GM18870 (cell line): ENCODE data around the gene PMEPA1.
"Not testable (repeated sequence)": the region's sequence is repeated elsewhere in the genome, so short reads cannot be mapped to it uniquely, and the experiment has no call there.

Source experiments
- ATAC-seq: cut with Tn5 transposase; IDR thresholded peaks from one replicate; pipeline ENCODE4 v1.9.1; 2021; ENCODE audit warnings: moderate library complexity; ENCODE audit not compliant: unreplicated experiment

Gene PMEPA1

DNA sequence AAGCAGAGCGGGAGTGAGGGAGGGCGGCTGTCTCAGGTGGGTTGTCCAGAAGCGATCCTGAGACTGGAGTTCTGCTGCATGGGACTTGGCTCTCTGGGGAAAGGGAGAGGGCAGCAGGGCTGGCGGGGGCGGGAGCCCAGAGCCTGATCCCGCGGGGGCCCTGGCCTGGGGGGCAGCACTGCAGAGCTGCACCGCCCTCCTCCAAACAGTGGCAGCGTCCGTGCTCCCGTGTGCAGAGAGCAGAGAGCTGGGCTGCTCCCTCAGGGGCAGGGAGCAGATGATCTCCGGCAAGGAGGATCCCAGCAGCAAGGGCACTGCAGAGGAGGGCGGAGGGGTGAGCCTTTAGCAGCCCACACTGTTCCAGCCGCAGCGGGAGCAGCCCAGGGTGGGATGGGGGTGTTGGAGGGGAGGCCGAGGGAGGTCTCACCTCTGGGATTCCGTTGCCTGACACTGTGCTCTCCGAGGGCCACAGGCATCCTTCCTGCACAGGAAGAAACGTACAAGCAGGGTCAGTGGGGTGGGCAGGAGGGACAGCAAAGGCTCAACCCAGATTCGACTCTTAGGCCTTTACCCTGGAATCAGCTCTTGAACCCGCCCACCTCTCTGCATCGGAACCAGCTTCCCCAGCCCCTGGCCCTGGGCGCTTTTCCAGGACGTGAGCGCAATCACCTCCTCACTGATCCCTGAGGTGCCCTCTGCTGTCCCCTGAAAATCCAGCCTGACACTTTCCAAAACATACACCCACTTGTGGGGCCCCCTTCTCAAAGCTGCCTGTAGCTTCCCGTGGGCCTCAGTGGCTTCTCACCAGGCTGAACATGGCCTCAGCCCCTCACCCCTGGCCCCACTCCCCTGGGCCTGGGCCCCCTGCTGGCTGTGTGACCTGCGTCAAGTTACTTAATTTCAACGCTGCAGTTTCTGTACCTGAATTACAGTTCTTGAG, 56.9 kb downstream of the PMEPA1 start:
- no peak for ATAC-seq

DNA sequence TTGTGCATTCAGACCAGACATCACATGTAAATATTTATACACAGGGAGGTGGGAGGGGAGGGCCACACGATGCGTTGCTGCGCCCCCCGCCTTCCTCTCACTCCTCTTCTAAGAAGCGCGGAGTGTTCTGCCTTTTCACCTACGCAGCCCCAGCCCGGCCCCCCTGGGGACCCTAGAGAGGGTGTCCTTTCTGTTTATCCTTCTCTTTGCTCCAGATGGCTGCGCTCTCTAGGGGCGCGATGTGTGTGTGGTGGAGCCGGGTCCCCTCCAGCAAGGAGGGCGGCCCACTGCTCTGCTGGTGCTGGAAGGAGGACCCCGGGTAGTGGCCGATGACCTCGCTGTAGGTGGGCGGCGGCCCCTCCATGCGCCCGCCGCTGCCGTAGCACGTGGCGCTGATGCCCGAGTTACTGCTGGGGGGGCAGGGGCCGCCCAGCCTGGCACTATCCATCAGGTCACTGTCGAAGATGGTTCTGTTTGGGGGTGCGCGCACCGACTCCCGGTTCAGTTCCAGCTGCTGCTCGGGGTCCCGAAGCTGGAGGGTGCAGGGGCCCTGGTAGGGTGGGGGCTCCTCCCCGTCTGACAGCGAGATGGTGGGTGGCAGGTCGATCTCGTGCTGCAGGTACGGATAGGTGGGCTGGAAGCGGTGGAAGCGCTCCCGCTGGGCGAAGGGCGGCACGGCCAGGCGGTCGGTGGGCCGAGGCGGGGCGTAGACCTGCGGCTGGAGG, 57.8 kb downstream of the PMEPA1 start:
- ATAC-seq = no peak

DNA sequence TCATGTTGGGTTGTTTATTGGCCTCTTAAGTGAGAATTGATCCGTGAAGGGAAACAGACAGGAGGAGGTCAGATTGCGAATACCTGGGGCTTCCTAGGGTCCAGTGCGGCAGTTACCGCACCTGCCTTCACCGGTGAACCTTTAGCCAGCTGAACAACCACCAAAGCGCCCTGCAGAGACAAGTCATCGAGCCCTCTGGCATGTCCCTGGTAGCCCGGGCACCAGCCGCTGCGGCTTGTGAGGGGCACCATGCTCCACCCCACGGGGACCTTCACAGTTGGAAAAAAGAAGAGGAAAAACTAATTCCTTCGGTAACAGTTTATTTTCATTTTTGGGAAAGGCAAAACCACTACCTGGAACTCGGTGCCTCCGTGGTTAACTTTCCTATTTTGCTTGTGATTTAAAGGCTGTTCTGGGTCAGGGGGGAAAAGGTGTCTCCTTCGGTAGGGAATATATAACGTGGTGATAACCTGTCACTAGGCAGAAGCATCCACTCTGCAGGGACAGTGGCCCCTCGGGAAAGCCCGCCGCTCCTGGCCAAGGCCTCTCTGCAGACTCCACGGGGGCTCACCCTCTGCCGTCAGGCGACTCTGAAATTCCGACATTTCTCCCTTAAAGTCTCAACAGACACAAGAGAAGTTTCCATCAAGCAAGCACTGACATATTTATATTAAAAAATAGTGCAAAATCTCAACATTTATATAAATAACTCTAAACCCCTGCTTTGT, 58.9 kb downstream of the PMEPA1 start:
- ATAC-seq = no peak

DNA sequence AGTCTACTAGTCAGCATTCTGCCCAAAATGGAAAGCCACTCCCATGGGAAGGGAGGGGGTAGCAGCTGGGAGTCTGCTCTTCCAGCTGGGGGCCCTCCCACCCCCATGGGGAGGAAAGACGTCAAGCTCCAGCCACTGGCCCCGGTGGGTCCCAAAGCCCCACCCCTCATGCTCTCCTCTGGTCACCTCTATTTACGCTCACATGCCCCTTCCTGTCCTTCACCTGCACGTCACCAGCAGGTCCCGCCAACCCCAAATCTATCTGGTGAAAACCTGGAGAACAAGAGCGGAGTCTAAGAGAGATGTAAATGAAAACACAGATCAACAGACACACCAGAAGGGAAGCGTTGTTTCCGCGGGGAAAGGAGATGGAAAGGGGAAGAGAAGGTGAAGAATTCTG, 59.5 kb downstream of the PMEPA1 start:
- no peak for ATAC-seq

DNA sequence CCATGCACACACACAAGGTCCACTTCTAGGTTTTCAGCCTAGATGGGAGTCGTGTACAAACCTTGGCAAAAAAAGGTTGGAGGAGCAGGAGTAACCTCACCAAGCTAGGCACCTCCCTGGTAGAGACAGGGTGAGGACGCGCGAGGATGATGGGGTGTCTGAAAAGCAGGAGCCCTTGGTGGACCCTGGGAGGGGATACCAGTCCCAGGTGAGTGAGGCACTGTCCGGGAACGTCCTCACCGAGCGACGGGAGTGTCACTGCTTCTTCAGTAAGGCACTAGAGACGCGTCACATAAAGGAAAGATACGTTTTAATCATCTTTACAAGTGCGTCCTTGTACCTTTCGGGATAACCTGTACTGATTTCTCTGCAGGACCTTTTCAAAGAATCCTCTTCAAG, 60.2 kb downstream of the PMEPA1 start:
- no peak for ATAC-seq

DNA sequence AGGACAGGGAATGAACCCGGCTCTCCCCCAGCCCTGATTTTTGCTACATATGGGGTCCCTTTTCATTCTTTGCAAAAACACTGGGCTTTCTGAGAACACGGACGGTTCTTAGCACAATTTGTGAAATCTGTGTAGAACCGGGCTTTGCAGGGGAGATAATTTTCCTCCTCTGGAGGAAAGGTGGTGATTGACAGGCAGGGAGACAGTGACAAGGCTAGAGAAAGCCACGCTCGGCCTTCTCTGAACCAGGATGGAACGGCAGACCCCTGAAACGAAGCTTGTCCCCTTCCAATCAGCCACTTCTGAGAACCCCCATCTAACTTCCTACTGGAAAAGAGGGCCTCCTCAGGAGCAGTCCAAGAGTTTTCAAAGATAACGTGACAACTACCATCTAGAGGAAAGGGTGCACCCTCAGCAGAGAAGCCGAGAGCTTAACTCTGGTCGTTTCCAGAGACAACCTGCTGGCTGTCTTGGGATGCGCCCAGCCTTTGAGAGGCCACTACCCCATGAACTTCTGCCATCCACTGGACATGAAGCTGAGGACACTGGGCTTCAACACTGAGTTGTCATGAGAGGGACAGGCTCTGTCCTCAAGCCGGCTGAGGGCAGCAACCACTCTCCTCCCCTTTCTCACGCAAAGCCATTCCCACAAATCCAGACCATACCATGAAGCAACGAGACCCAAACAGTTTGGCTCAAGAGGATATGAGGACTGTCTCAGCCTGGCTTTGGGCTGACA, 60.8 kb downstream of the PMEPA1 start:
- ATAC-seq = no peak

DNA sequence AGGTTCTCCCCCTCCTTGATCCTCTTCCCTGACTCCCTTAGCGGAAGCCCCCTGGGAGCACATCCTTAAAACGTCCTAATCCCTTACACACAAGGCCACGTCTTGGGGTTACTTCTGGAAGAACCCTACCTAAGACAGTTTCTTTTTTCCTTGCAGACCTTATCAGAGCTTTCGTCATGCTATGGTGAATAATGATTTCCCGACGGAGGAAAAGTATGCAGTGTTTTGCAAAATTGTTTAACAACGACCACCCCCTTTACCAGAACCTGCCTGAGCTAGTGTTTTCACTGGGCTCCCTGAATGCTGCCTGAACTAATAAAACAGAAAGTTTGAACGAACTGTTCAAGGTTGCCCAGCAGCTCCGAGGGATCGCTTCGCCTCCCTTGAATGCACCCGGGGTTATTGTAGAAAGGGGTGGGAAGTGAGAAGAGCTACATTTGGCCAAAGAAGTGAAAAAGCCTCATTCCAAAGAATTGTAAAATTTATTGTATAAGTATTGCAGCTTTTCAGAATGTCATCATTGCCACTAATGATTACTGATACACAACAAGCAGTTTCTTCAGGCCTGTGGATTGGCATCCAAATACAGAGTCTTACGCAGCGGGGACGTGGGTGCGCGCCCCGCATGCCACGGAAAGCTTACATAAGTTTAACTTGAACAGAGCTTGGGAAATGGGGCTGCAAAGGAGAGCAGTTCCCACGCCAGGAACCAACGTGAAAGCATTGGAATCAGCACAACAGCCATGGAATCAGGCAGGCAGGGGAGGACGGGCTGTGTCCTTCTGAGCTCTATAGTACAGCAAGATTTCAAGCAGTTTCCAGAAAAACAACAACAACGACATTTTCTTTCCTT, 61.7 kb downstream of the PMEPA1 start:
- ATAC-seq = no peak

DNA sequence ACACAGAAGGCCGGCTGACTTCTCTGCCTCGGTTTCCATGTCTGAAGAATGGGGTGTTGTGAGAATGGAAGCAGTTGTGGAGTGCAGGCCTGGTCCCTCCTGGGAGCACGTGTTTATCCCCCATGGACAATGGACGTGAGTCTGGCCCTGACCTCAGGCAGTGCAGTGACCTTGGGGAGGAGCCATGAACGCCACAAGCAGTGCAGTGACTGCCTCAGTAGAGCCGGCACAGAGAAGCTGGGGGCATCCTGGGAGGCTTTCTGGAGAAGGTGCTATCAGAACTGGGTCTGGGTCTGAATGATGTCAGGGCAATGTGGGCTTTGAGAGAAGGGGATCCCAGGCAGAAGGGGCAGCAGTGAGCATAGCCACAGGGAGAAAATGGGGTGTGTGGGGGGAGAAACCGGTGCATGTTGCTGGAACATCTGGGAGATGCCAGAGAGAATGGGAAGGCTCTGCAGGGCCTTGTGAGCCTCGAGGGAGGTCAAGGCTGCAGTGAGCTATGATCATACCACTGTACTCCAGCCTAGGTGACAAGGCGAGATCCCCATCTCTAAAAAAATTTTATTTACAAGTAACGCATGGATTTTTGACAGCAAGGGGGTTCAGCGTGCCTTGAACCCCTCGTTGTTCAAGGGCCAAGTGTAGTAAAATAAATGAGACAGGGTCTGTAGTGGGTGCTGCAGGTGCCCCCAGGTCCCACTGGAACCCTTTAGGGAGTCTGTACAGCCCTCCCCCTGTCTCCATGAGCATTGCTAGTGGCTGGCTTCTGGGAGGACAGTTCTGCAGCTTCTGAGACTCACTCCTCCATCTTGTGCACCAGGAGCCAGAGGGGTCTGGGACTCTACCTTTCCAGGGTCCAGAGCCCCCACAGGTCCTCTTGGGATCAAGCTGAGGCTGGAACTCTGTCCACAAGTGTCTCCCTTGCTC, 62.5 kb downstream of the PMEPA1 start:
- no peak for ATAC-seq

DNA sequence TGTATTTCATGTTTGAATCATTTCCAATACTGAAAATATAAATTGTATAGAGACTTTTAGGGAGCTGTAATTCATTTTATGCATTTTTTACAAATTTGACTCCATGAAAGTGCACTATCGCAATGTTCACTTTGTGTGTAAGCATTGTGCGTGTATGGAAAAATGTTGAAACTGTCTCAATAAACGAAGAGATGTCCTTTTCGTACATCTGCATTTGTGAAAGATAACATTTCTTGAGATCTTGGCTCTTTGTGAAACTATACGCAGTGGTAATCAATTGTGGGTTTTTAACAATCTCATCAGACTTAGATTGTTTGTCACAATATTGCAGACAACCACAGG, 70.9 kb downstream of the PMEPA1 start:
- no peak for ATAC-seq

DNA sequence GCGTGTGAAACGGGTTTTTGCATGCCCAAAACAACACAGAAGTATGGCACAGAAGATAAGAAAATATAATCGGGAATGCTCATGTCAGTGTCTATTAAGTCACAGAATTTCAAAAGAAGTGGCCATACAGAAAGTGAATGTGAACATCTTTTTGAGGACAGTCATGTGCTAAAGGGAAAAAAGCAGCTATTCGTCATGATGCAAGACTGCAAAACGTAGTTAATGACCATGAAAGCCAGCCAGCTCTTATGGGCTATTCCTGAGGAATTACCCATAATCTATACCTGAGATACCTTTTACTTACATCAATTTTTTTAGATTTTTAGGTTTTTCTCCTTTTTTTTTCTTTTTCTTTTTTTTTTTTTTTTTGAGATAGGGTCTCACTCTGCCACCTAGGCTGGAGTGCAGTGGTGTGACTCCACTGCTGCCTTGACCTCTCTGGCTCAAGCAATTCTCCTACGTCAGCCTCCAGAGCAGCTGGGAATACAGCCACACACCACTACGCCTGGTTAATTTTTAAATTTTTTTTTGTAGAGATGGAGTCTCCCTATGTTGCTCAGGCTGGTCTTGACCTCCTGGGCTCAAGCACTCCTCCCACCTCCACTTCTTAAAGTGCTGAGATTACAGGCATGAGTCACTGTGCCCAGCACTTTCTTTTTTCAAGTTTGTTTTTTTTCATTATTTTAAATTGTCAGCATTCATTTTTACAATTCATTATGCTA, 71.5 kb downstream of the PMEPA1 start:
- ATAC-seq = no peak

DNA sequence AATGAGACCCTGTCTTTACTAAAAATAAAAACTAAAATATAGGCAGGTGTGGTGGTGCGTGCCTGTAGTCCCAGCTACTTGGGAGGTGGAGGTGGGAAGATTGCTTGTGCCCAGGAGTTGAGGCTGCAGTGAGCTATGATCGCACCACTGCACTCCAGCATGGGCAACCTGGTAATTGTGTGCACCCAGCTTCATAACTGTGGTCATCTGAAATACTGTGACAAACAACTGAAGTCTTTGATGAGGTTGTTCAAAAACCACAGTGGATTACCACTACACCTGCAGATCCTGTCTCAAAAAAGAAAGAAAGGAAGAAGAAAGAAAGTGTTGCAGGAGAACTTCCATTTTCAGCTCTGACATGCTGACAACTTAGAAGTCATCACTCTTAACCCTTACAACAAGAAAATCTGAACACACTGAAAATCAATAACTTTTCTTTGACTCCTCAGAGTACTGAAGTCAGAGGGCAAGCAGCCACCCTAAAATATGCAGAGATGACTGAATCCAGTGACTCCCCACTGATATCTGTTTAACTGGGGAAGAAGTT, 75.8 kb downstream of the PMEPA1 start:
- no peak for ATAC-seq

DNA sequence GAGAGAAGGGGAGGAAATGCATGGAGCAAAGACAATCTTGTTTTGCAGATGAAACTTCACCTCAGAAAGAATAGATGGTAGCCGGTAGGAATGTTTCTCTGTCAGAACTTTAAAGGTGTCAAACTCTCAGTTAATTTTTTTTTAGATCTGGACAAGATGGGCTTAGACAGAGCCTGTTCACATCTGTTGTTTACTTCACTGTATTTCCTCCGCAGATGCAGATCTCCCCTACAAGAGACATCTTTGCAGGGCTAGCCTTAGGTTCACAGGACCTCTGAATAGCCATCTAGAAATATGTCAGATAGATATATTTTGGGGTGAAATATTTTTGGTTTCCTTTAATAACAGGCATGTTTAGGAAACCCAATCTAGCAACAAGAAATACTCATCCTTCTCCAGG, 77.5 kb downstream of the PMEPA1 start:
- ATAC-seq = no peak

DNA sequence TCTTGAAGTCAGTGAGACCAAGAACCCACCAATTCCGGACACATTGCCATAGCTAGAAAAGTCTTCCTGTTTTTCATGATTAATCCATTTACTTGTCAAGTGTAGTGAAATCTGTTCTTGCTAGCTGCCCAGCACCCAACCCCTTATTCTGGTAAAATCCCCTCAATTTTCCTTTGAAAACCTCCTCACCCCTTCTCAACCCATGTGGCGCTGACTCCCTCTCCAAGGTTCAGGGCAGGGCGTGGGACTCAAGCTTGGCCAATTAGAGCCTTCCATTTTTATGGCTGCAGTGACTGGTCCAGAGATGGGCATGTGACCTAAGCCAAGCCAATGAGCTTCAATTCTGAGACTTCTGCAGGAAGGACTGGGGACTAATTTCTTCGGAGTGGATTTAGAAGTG, 79.8 kb downstream of the PMEPA1 start:
- ATAC-seq = no peak

DNA sequence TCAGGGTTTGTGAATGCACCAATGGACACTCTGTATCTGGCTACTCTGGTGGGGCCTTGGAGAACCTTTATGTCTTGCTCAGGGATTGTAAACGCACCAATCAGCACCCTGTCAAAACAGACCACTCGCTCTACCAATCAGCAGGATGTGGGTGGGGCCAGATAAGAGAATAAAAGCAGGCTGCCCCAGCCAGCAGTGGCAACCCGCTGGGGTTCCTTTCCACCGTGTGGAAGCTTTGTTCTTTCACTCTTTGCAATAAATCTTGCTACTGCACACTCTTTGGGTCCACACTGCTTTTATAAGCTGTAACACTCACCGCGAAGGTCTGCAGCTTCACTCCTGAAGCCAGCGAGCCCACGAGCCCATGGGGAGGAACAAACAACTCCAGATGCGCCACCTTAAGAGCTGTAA, 80.3 kb downstream of the PMEPA1 start:
- ATAC-seq = not testable (repeated sequence)

DNA sequence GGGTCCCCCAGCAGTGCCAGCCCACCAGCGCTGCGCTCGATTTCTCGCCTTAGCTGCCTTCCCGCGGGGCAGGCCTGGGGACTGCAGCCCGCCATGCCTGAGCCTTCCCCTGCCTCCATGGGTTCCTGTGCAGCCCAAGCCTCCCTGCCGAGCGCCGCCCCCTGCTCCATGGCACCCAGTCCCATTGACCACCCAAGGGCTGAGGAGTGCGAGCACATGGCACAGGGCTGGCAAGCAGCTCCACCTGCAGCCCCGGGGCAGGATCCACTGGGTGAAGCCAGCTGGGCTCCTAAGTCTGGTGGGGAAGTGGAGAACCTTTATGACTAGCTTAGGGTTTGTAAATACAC, 80.9 kb downstream of the PMEPA1 start:
- ATAC-seq = not testable (repeated sequence)

DNA sequence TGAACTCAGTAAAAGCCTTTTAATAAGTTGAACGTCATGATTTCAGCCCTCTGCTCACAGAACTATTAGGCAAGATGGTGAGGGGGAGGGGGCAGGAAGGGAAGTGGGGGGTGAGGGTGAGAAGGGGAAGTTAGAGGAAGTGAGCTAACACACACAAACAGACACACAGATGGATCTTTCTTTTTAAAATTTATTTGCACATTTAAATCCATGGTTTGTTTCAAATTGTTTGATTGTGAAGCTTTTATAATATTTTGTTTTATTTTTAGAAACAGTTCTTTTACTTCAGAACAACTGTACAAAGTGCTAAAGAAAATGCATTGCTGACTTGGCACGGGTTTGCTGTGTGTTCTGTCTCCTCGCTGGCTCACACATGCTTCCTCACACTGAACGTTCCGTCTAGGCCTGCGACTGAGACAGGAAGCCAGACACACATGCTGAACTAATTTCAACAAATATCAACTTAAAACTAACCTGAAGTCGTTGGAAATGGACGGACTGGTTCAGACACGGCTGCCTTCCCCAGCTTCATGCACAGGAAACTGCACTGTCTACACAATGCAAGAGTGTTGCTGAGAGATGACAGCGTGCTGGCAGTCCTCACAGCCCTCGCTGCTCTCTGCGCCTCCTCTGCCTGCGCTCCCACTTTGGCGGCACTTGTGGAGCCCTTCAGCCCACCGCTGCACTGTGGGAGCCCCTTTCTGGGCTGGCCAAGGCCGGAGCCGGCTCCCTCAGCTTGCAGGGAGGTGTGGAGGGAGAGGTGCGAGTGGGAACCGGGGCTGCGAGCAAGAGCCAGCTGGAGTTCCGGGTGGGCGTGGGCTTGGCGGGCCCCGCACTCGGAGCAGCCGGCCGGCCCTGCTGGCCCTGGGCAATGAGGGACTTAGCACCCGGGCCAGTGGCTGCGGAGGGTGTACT, 81.5 kb downstream of the PMEPA1 start:
- no peak for ATAC-seq

DNA sequence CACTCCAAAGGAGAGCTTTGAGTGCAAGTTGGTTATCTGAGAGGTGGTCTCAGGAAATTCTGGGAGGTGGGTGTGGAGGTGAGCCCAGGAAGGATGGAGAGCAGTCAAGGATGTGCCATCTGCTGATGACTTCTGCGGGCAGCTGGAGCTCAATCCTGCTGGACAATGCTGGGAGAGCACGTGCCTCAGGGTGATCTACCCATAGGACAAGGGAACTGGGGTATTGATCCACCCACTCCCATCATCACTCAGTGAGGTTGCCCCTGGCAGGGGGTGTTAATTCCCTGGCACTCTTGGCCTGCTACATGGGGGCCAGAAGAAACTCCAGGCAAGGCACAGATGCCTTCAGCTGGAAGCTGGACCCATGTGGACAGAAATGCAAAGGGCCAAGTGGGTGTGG, 82.5 kb downstream of the PMEPA1 start:
- ATAC-seq = no peak
